HepG2 (cell line): ENCODE data around the gene GDE1. TPM values are rescaled to one million over a fixed set of nuclear protein-coding genes. Genes with fewer than 3 reads are reported as not detected.

Experiments
- CEBPG ChIP-seq: IDR thresholded peaks from 2 replicates; pipeline ENCODE4 v1.6.1; 2016
- HIC2 ChIP-seq: sonication (generic); formaldehyde crosslinking; IDR thresholded peaks from 2 replicates; pipeline ENCODE4 v1.9.0; 2022; ENCODE audit warnings: low read depth, missing genetic modification reagents
- HNRNPUL1 ChIP-seq: fragments of 200-400 bp; formaldehyde crosslinking; IDR thresholded peaks from 2 replicates; pipeline ENCODE4 v1.6.1; 2017; ENCODE audit warnings: low read depth, mild to moderate bottlenecking, low read length, moderate library complexity
- IRX3 ChIP-seq: sonication (generic); formaldehyde crosslinking; IDR thresholded peaks from 2 replicates; pipeline ENCODE4 v1.8.1; 2023; ENCODE audit warnings: mild to moderate bottlenecking, low read depth, missing genetic modification reagents, borderline replicate concordance
- MAF1 ChIP-seq: sonication (generic); formaldehyde crosslinking; IDR thresholded peaks from 2 replicates; pipeline ENCODE4 v1.5.0; 2020; ENCODE audit warnings: missing genetic modification reagents, borderline replicate concordance
- MBD4 ChIP-seq: IDR thresholded peaks from 2 replicates; pipeline ENCODE4 v1.6.1; 2012; ENCODE audit warnings: low read length, inconsistent platforms, borderline replicate concordance
- MTERF4 ChIP-seq: sonication (generic); formaldehyde crosslinking; IDR thresholded peaks from 2 replicates; pipeline ENCODE4 v1.8.0; 2023; ENCODE audit warnings: mild to moderate bottlenecking, missing genetic modification reagents
- MXD4 ChIP-seq: IDR thresholded peaks from 2 replicates; pipeline ENCODE4 v1.6.1; 2016; ENCODE audit warnings: mild to moderate bottlenecking, missing biosample characterization, missing genetic modification reagents
- SMAD9 ChIP-seq: sonication (generic); formaldehyde crosslinking; IDR thresholded peaks from 2 replicates; pipeline ENCODE4 v1.5.1; 2020; ENCODE audit warnings: mild to moderate bottlenecking, missing genetic modification reagents
- TFE3 ChIP-seq: IDR thresholded peaks from 2 replicates; pipeline ENCODE4 v1.6.1; 2016
- THAP9 ChIP-seq: sonication (generic); formaldehyde crosslinking; IDR thresholded peaks from 2 replicates; pipeline ENCODE4; 2020; ENCODE audit warnings: missing genetic modification reagents, mild to moderate bottlenecking, borderline replicate concordance
- ZFP41 ChIP-seq: sonication (generic); formaldehyde crosslinking; IDR thresholded peaks from 2 replicates; pipeline ENCODE4 v1.4.0; 2020; ENCODE audit warnings: mild to moderate bottlenecking, missing genetic modification reagents, borderline replicate concordance
- ZKSCAN5 ChIP-seq: sonication (generic); formaldehyde crosslinking; IDR thresholded peaks from 2 replicates; pipeline ENCODE4 v1.5.1; 2020; ENCODE audit warnings: mild to moderate bottlenecking, missing genetic modification reagents
- ZNF276 ChIP-seq: sonication (generic); formaldehyde crosslinking; IDR thresholded peaks from 2 replicates; pipeline ENCODE4 v1.4.0; 2020; ENCODE audit warnings: mild to moderate bottlenecking, low read depth, missing genetic modification reagents
- ZNF3 ChIP-seq: IDR thresholded peaks from 2 replicates; pipeline ENCODE4 v1.7.0; 2017; ENCODE audit warnings: inconsistent platforms
- ZNF350 ChIP-seq: sonication (generic); formaldehyde crosslinking; IDR thresholded peaks from 2 replicates; pipeline ENCODE4 v1.4.0; 2020; ENCODE audit warnings: mild to moderate bottlenecking, low read depth, missing genetic modification reagents, borderline replicate concordance
- ZNF543 ChIP-seq: sonication (generic); formaldehyde crosslinking; IDR thresholded peaks from 2 replicates; pipeline ENCODE4 v1.4.0; 2020; ENCODE audit warnings: mild to moderate bottlenecking, missing genetic modification reagents
- ZNF7 ChIP-seq: IDR thresholded peaks from 2 replicates; pipeline ENCODE4 v1.6.1; 2016; ENCODE audit warnings: missing biosample characterization, missing genetic modification reagents
- ZNF816 ChIP-seq: sonication (generic); formaldehyde crosslinking; IDR thresholded peaks from 2 replicates; pipeline ENCODE4 v1.8.0; 2022; ENCODE audit warnings: missing genetic modification reagents, mild to moderate bottlenecking, borderline replicate concordance
- polyA plus RNA-seq, 8 experiments: library from polyadenylated mRNA; depleted of rRNA in 3 of 8; stranded (reverse) in 7 of 8; unstranded in 1 of 8; fragments of >200 nt; fragmentation: Illumina TruSeq in 4 of 8; extraction: Trizol in 4 of 8; gene quantifications; 2 replicates each; pipeline versions ENCODE4 v1.2.1 to v1.2.3, GENCODE V29; 2011 to 2016; ENCODE audit warnings: low read depth in 4 of 8, missing spikeins in 1 of 8, mixed read lengths in 1 of 8; ENCODE audit not compliant: insufficient read depth in 1 of 8
- total RNA-seq, 5 experiments: library from RNA; depleted of rRNA; stranded (reverse); fragments of >200 nt; fragmentation: Illumina TruSeq; extraction: Trizol; gene quantifications; 2 replicates each; pipeline ENCODE4 v1.2.3, GENCODE V29; 2016; ENCODE audit warnings: low read depth in 1 of 5

The GDE1 gene
- total and polyA plus RNA-seq, 2 of the 13 experiments (the other 11 are each of a cell fraction or from before 2014, with no cell fraction given), result 35.9 to 59.0 TPM

- no peak for TF ChIP-seq ZNF816 (CRISPR knock-in tag)
- no peak for TF ChIP-seq MBD4
- no peak for TF ChIP-seq IRX3 (CRISPR knock-in tag)
- TF ChIP-seq THAP9 (CRISPR knock-in tag), result peak; percentile 100
- TF ChIP-seq ZNF3 (CRISPR knock-in tag), result peak; percentile 91
- TF ChIP-seq ZNF543 (CRISPR knock-in tag), result no peak
- TF ChIP-seq TFE3 (CRISPR knock-in tag), result peak; percentile 9; the same call in 1 of the 2 replicates
- TF ChIP-seq ZNF350 (CRISPR knock-in tag), result no peak; the same call in 1 of the 2 replicates
- TF ChIP-seq ZKSCAN5 (CRISPR knock-in tag), result 0 out of 2 replicates have a peak, but pooled peaks have one; percentile 5
- peak; percentile 56; the same call in 1 of the 2 replicates for TF ChIP-seq SMAD9 (CRISPR knock-in tag)
- no peak for TF ChIP-seq ZFP41
- no peak for TF ChIP-seq MXD4
- no peak for TF ChIP-seq HIC2 (CRISPR knock-in tag)
- TF ChIP-seq ZNF276 (CRISPR knock-in tag), result no peak
- TF ChIP-seq MTERF4 (CRISPR knock-in tag), result no peak
- no peak for TF ChIP-seq MAF1 (CRISPR knock-in tag)
- peak; percentile 81 for TF ChIP-seq CEBPG (CRISPR knock-in tag)
- TF ChIP-seq HNRNPUL1, result no peak
- no peak for TF ChIP-seq ZNF7 (CRISPR knock-in tag)
These were observed 1.3 kb upstream of the GDE1 start (continued) for GRCh38 chr16:19523184-19523558.
